A673 (cell line): ENCODE data around the gene TMED9. TPM values are rescaled to one million over a fixed set of nuclear protein-coding genes. Genes with fewer than 3 reads are reported as not detected.
A peak's percentile ranks its signal among the peaks of the same experiment; 100 is the strongest.

Source experiments
- BruUV-seq: library from RNA; stranded (reverse); fragments of 400-500 nt; replicated peaks from 2 replicates; lab custom pipeline; 2021; lab: Mats Ljungman, UMichigan
- CTCF ChIA-PET: fragments of 300-600 bp; sonication (Branson Sonifier 250); formaldehyde crosslinking; loops from one replicate; lab custom pipeline; 2022; ENCODE audit warnings: antibody characterized with exemption; lab: Charles Lee
- POLR2A ChIA-PET: fragments of 300-600 bp; sonication (Branson Sonifier 250); formaldehyde crosslinking; loops from one replicate; lab custom pipeline; 2022; ENCODE audit warnings: antibody characterized with exemption; ENCODE audit not compliant: low non-redundant PET; lab: Charles Lee
- DNase-seq: peaks from one replicate; pipeline ENCODE4 v3.0.0-alpha.2; 2015; ENCODE audit warnings: low spot score
- H3K27ac ChIP-seq: fragments of 200-600 bp; sonication (generic); 2 replicates; pipeline ENCODE4 v1.5.1; 2016; ENCODE audit warnings: mixed run types, low read depth, mild to moderate bottlenecking, mixed read lengths, antibody characterized with exemption, low read length; ENCODE audit not compliant: poor library complexity, severe bottlenecking
- H3K27me3 ChIP-seq: fragments of 200-600 bp; sonication (generic); replicated peaks from 2 replicates; pipeline ENCODE4 v1.6.1; 2017; ENCODE audit warnings: mixed run types, low read depth, mild to moderate bottlenecking, mixed read lengths, antibody characterized with exemption, low read length; ENCODE audit not compliant: insufficient read depth, poor library complexity
- H3K36me3 ChIP-seq: fragments of 200-600 bp; sonication (generic); 2 replicates; pipeline ENCODE4 v1.6.1; 2016; ENCODE audit warnings: mixed run types, mild to moderate bottlenecking, mixed read lengths, antibody characterized with exemption, low read length; ENCODE audit not compliant: insufficient read depth, poor library complexity, severe bottlenecking
- H3K4me1 ChIP-seq: fragments of 200-600 bp; sonication (generic); 2 replicates; pipeline ENCODE4 v1.6.1; 2017; ENCODE audit warnings: mixed run types, mild to moderate bottlenecking, mixed read lengths, antibody characterized with exemption, low read length; ENCODE audit not compliant: insufficient read depth, poor library complexity, severe bottlenecking
- H3K4me3 ChIP-seq: fragments of 200-600 bp; sonication (generic); 2 replicates; pipeline ENCODE4 v1.5.1; 2016; ENCODE audit warnings: low read depth, mixed run types, mild to moderate bottlenecking, mixed read lengths, low read length; ENCODE audit not compliant: poor library complexity, severe bottlenecking
- H3K9me3 ChIP-seq: fragments of 200-600 bp; sonication (generic); 2 replicates; pipeline ENCODE4 v1.6.1; 2016; ENCODE audit warnings: mixed run types, low read depth, mild to moderate bottlenecking, mixed read lengths, antibody characterized with exemption, low read length; ENCODE audit not compliant: poor library complexity, severe bottlenecking
- CTCF ChIP-seq: fragments of 300-800, 200-600 bp; sonication (generic); conservative IDR thresholded peaks from 2 replicates; pipeline ENCODE4 v1.5.1; 2017; ENCODE audit warnings: low read depth, mild to moderate bottlenecking, antibody characterized with exemption, low read length, moderate library complexity, mixed read lengths
- EZH2 ChIP-seq: fragments of 200-600 bp; sonication (generic); IDR thresholded peaks from 2 replicates; pipeline ENCODE4 v1.6.1; 2017; ENCODE audit warnings: borderline replicate concordance, low read depth, mild to moderate bottlenecking, mixed read lengths, antibody characterized with exemption, low read length; ENCODE audit not compliant: poor library complexity, severe bottlenecking
- intact Hi-C: fragments of 100-400 bp; cut with micrococcal nuclease; formaldehyde crosslinking; loops from one replicate; pipeline ENCODE4 v1.10.0; 2022; ENCODE audit not compliant: unreplicated experiment
- total RNA-seq: library from RNA; stranded (reverse); gene quantifications from 2 replicates; pipeline ENCODE4 v1.2.3, GENCODE V29; 2021

TMED9 gene
- total RNA-seq, 1 experiment from 2014 or later: 88.6 TPM

DNA sequence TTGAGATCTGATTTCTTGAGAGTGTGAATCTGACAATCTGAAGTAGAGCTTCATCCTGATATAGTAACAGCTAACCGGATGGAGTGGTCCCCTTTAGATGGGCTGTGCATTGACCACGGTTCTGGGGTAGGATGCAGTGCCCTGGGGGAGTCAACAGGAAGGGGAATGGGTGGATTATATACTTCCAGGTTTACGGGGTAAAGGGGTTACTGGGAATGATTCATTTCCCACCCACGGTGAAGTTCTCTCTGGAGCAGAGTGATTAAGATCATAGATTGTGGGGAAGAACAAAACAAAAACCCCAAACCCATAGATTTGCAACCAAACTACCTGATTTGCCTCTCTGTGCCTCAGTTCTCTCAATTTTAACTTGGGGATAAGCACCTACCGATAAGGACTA lies 6.5 kb downstream of the TMED9 start:
- Histone ChIP-seq H3K27ac (no peak overlapping the region), H3K4me3 (no peak overlapping the region), H3K36me3 (peaks cover 19% of the 10 kb centered on the region), H3K4me1 (peaks cover 6% of the 10 kb centered on the region), H3K9me3 (no peaks in the 10 kb centered on the region), H3K27me3 (no peaks in the 10 kb centered on the region)
- TF ChIP-seq EZH2 (no peak), CTCF (no peak)
- no TSS peak for BruUV-seq
- intact Hi-C loops: no loop called here
- POLR2A ChIA-PET: interaction anchor here (0.5 kb wide), 1 partner anchor 53 kb away, joined by 3 read pairs; no protein-coding TSS in a partner anchor
- DNase-seq: no peak
- CTCF ChIA-PET: interaction anchor here (0.7 kb wide), 1 partner anchor 9 kb away, joined by 4 read pairs; no protein-coding TSS in a partner anchor

DNA sequence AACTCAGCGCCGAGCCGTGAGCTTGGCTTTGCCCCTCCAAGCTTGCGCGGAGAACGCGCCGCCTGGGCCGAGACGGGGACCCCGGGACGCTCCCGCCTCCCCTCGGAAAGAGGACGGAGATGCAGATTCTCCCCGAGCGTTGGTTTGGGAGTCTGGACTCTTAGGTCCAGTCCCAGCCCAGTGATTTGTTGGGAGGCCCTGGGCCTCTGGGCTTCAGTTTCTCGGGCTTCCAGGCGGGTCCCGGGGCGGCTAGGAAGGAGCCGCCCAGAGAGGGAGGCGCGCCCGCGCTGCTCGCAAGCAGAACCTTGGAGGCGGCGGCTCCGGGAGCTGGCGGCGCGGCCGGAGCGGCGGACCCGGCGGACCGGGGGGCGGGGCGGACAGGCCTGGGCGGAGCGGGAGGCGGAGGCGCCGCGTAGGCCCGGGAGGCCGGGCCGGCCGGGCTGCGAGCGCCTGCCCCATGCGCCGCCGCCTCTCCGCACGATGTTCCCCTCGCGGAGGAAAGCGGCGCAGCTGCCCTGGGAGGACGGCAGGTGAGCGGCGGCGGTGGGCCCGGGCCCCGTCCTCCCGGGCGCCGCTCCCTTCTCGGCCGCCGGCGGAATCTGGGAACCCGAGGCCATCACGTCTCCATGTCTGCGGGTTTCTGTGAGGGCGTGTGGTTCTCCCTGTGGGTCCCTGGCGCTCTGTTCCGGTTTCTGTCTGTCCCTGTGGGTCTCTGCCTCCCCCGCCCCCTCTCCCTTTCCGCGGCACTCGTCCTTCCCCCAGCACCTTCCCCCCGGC lies 7.9 kb downstream of the TMED9 start, which contains the start of gene B4GALT7:
TSS of gene B4GALT7 (plus strand) at position 402 of the 777 bp plus-strand sequence. CDS start at position 481, 79 bp downstream.
- intact Hi-C loops: no loop called here
- no peak for TF ChIP-seq CTCF
- TF ChIP-seq EZH2: no peak
- peaks cover 6% of the 10 kb centered on the region for H3K4me1 ChIP-seq
- CTCF ChIA-PET: no interaction called here
- DNase-seq: peak; percentile 81
- POLR2A ChIA-PET: no interaction called here
- peak within 1 kb of the TSS; percentile 85 for H3K4me3 ChIP-seq
- H3K27ac ChIP-seq: peak within 1 kb of the TSS; percentile 73
- H3K9me3 ChIP-seq: no peaks in the 10 kb centered on the region
- peaks cover 5% of the 10 kb centered on the region for H3K36me3 ChIP-seq
- H3K27me3 ChIP-seq: no peaks in the 10 kb centered on the region
- no TSS peak for BruUV-seq

DNA sequence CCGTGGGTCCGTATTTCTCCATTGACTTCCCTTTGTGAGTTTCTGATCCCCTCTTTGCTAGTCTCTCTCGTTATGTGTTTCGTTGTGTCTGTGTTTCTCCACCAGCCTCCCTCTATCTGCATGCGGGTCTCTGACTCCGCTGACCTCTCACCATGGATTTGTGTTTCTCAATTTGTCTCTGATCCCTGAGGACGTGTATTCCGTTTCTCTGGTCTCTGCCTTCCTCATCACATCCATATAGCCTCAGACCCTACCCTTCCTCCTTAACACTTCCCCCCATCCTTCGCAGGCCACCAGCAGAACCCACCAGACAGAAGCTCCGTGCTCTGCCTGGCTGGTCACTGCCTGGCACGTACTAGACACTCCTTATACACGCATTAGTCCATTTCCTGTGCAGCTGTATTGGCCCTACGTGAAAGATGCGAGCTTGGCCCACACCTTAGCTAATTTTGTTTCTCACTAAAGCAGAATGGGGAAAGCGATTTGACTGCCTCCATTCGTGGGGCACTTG lies 8.6 kb downstream of the TMED9 start:
- H3K27me3 ChIP-seq: no peaks in the 10 kb centered on the region
- peaks cover 6% of the 10 kb centered on the region for H3K4me1 ChIP-seq
- TF ChIP-seq CTCF (no peak), EZH2 (no peak)
- intact Hi-C loops: no loop called here
- no peak for DNase-seq
- POLR2A ChIA-PET: no interaction called here
- H3K9me3 ChIP-seq: no peaks in the 10 kb centered on the region
- BruUV-seq: TSS peak; percentile 62
- H3K27ac ChIP-seq: peak overlapping the region; percentile 73
- peak overlapping the region; percentile 85 for H3K4me3 ChIP-seq
- CTCF ChIA-PET: no interaction called here
- H3K36me3 ChIP-seq: no peaks in the 10 kb centered on the region
